H1 (cell line): ENCODE results near the gene RBM47. TPM values are rescaled to one million over a fixed set of nuclear protein-coding genes. Genes with fewer than 3 reads are reported as not detected.

Experiments
- CTCF ChIA-PET: fragments of 300-600 bp; sonication (Branson Sonifier 250); formaldehyde crosslinking; loops from one replicate; lab custom pipeline; 2021; ENCODE audit not compliant: partially characterized antibody; lab: Charles Lee
- POLR2A ChIA-PET: fragments of 300-600 bp; sonication (Branson Sonifier 250); formaldehyde crosslinking; loops from one replicate; lab custom pipeline; 2021; ENCODE audit warnings: inconsistent platforms; ENCODE audit not compliant: partially characterized antibody; lab: Charles Lee
- DNase-seq, 2 experiments: peaks; one replicate each; pipeline versions ENCODE4 v3.0.0 to v3.0.0-alpha.2; 2010 to 2022; ENCODE audit warnings: low spot score in 2 of 2, low read depth in 1 of 2, mixed read lengths in 1 of 2
- FAIRE-seq: peaks from 2 replicates; lab custom pipeline; 2011; peaks lifted over from hg19 to GRCh38; lab: Jason Lieb, UNC
- H2AFZ ChIP-seq: 2 replicates; pipeline ENCODE4 v1.8.1; 2012; ENCODE audit warnings: low read length, inconsistent platforms
- H2AK5ac ChIP-seq: 2 replicates; pipeline ENCODE4 v1.6.1; 2013; ENCODE audit warnings: low read depth, low read length
- H2BK120ac ChIP-seq: replicated peaks from 2 replicates; pipeline ENCODE3; 2013; ENCODE audit warnings: low read depth, low read length, inconsistent platforms
- H2BK12ac ChIP-seq: 2 replicates; pipeline ENCODE4 v1.6.1; 2013; ENCODE audit warnings: low read depth, low read length
- H2BK15ac ChIP-seq: 2 replicates; pipeline ENCODE4 v1.6.1; 2013; ENCODE audit warnings: low read length
- H2BK20ac ChIP-seq: 2 replicates; pipeline ENCODE4 v1.6.1; 2013; ENCODE audit warnings: low read length
- H2BK5ac ChIP-seq: 2 replicates; pipeline ENCODE4 v1.6.1; 2013; ENCODE audit warnings: low read depth, low read length
- H3K14ac ChIP-seq: 2 replicates; pipeline ENCODE4 v1.6.1; 2013; ENCODE audit warnings: inconsistent platforms; ENCODE audit not compliant: insufficient read length
- H3K18ac ChIP-seq: 2 replicates; pipeline ENCODE4 v1.6.1; 2013; ENCODE audit warnings: low read length; ENCODE audit errors: extremely low read depth
- H3K23ac ChIP-seq: 2 replicates; pipeline ENCODE4 v1.6.1; 2013; ENCODE audit warnings: inconsistent platforms; ENCODE audit not compliant: insufficient read length
- H3K23me2 ChIP-seq: 2 replicates; pipeline ENCODE4 v1.6.1; 2013; ENCODE audit warnings: low read depth, low read length
- H3K27ac ChIP-seq: 2 replicates; pipeline ENCODE4 v1.6.1; 2011; ENCODE audit warnings: low read depth, low read length, inconsistent platforms
- H3K27me3 ChIP-seq, 4 experiments: replicated peaks in 1 of 4; 1 replicate in 1 of 4; 2 replicates in 3 of 4; pipeline versions ENCODE4 v1.6.1 to v1.8.1; 2011 to 2013; ENCODE audit warnings: low read length in 3 of 4, mild to moderate bottlenecking in 3 of 4, inconsistent platforms in 2 of 4, mixed read lengths in 2 of 4, moderate library complexity in 1 of 4; ENCODE audit not compliant: control insufficient read depth in 3 of 4, insufficient read depth in 3 of 4; ENCODE audit errors: extremely low read depth in 1 of 4
- H3K36me3 ChIP-seq, 4 experiments: 2 replicates each; pipeline versions ENCODE4 v1.6.1 to v1.8.1; 2011 to 2013; ENCODE audit warnings: mild to moderate bottlenecking in 4 of 4, low read length in 3 of 4, moderate library complexity in 2 of 4, control low read depth in 1 of 4, inconsistent platforms in 1 of 4; ENCODE audit not compliant: insufficient read depth in 4 of 4, control insufficient read depth in 2 of 4
- H3K4ac ChIP-seq: replicated peaks from 2 replicates; pipeline ENCODE3; 2013; ENCODE audit warnings: low read length, low read depth, mixed read lengths, inconsistent platforms; ENCODE audit not compliant: insufficient read length
- H3K4me1 ChIP-seq, 4 experiments: replicated peaks in 1 of 4; 1 replicate in 1 of 4; 2 replicates in 3 of 4; pipeline versions ENCODE4 v1.6.1 to v1.8.1; 2011 to 2013; ENCODE audit warnings: low read length in 3 of 4, inconsistent platforms in 2 of 4, mixed read lengths in 1 of 4; ENCODE audit not compliant: insufficient read depth in 4 of 4, control insufficient read depth in 3 of 4
- H3K4me2 ChIP-seq, 2 experiments: 2 replicates each; pipeline versions ENCODE4 v1.6.1 to v1.8.1; 2011 to 2013; ENCODE audit warnings: low read depth in 2 of 2, low read length in 2 of 2, control low read depth in 1 of 2, inconsistent platforms in 1 of 2, mild to moderate bottlenecking in 1 of 2; ENCODE audit not compliant: insufficient read depth in 1 of 2
- H3K4me3 ChIP-seq, 4 experiments: fragments of 200-600, 300-600 bp in 1 of 4; sonication (generic), shearing (Covaris generic), sonication (Bioruptor Twin) in 1 of 4; 2 replicates each; pipeline versions ENCODE4 v1.5.1 to v1.8.1; 2011 to 2016; ENCODE audit warnings: low read length in 4 of 4, low read depth in 3 of 4, control low read depth in 2 of 4, inconsistent platforms in 2 of 4, mild to moderate bottlenecking in 2 of 4, mixed read lengths in 1 of 4, moderate library complexity in 1 of 4; ENCODE audit not compliant: insufficient read depth in 2 of 4; ENCODE audit errors: extremely low read depth in 1 of 4
- H3K56ac ChIP-seq: replicated peaks from 2 replicates; pipeline ENCODE3; 2013; ENCODE audit warnings: low read depth, mild to moderate bottlenecking, mixed read lengths, low read length, inconsistent platforms; ENCODE audit not compliant: insufficient read length
- H3K79me1 ChIP-seq: 2 replicates; pipeline ENCODE4 v1.6.1; 2013; ENCODE audit warnings: low read depth, low read length, control low read depth
- H3K79me2 ChIP-seq, 2 experiments: 2 replicates each; pipeline versions ENCODE4 v1.6.1 to v1.8.1; 2012 to 2013; ENCODE audit warnings: low read length in 2 of 2, mild to moderate bottlenecking in 2 of 2, inconsistent platforms in 1 of 2; ENCODE audit not compliant: insufficient read depth in 2 of 2, control insufficient read depth in 1 of 2
- H3K9ac ChIP-seq, 4 experiments: replicated peaks in 1 of 4; 1 replicate in 1 of 4; 2 replicates in 3 of 4; pipeline versions ENCODE4 v1.6.1 to v1.8.1; 2011 to 2013; ENCODE audit warnings: low read depth in 3 of 4, low read length in 3 of 4, control low read depth in 2 of 4, mild to moderate bottlenecking in 2 of 4, moderate library complexity in 2 of 4, inconsistent platforms in 1 of 4; ENCODE audit errors: extremely low read depth in 1 of 4
- H3K9me3 ChIP-seq, 2 experiments: 2 replicates each; pipeline versions ENCODE4 v1.6.1 to v1.8.1; 2012 to 2013; ENCODE audit warnings: mild to moderate bottlenecking in 2 of 2, moderate library complexity in 2 of 2, control low read depth in 1 of 2, inconsistent platforms in 1 of 2, low read depth in 1 of 2, low read length in 1 of 2, mixed read lengths in 1 of 2; ENCODE audit not compliant: insufficient read depth in 2 of 2
- H4K20me1 ChIP-seq, 2 experiments: replicated peaks in 1 of 2; 2 replicates each; pipeline versions ENCODE3 to v1.8.1; 2011 to 2013; ENCODE audit warnings: inconsistent platforms in 2 of 2, low read length in 2 of 2, mild to moderate bottlenecking in 1 of 2; ENCODE audit not compliant: insufficient read depth in 2 of 2, control insufficient read depth in 1 of 2
- H4K5ac ChIP-seq: 2 replicates; pipeline ENCODE4 v1.6.1; 2013; ENCODE audit warnings: low read length, low read depth, mixed read lengths, inconsistent platforms; ENCODE audit not compliant: insufficient read length
- H4K8ac ChIP-seq: 2 replicates; pipeline ENCODE4 v1.8.0; 2013; ENCODE audit warnings: mild to moderate bottlenecking, moderate library complexity, low read length, inconsistent platforms; ENCODE audit not compliant: insufficient read depth; ENCODE audit errors: extremely low read depth
- H4K91ac ChIP-seq: replicated peaks from 2 replicates; pipeline ENCODE3; 2013; ENCODE audit warnings: low read length, mixed read lengths, inconsistent platforms; ENCODE audit not compliant: insufficient read length
- CHD1 ChIP-seq: IDR thresholded peaks from 2 replicates; pipeline ENCODE4 v1.6.1; 2012; ENCODE audit warnings: low read depth, low read length, improper control_type of control experiment
- EGR1 ChIP-seq: IDR thresholded peaks from 2 replicates; pipeline ENCODE4 v1.6.1; 2011; ENCODE audit warnings: low read depth, low read length, borderline replicate concordance
- NRF1 ChIP-seq: IDR thresholded peaks from 2 replicates; pipeline ENCODE4 v1.6.1; 2011; ENCODE audit warnings: mild to moderate bottlenecking, low read depth, low read length, improper control_type of control experiment
- POLR2AphosphoS5 ChIP-seq: IDR thresholded peaks from 2 replicates; pipeline ENCODE4 v1.6.1; 2011; ENCODE audit warnings: low read depth, low read length
- TCF12 ChIP-seq: IDR thresholded peaks from 2 replicates; pipeline ENCODE4 v1.6.1; 2011; ENCODE audit warnings: low read depth, mild to moderate bottlenecking, low read length
- WGBS, 2 experiments: shearing (Covaris generic) in 1 of 2; methylation state at CpG; one replicate each; pipeline versions ENCODE4 v1.1.6 to v1.1.7; 2013 to 2015; ENCODE audit warnings: low lambda C conversion rate in 2 of 2, mixed read lengths in 2 of 2, inconsistent platforms in 1 of 2, low coverage in 1 of 2, missing lambda C conversion rate in 1 of 2; ENCODE audit not compliant: insufficient replicate concordance in 2 of 2, insufficient coverage in 1 of 2, insufficient read length in 1 of 2; ENCODE audit errors: extremely low coverage in 1 of 2, missing lambda C conversion rate in 1 of 2; 5-methylcytosine and 5-hydroxymethylcytosine counted together
- polyA plus RNA-seq, 7 experiments: library from polyadenylated mRNA; depleted of rRNA in 3 of 7; stranded (reverse) in 5 of 7; unstranded in 2 of 7; fragments of >200 nt in 5 of 7; fragments of 200-250 nt in 2 of 7; gene quantifications; 1 replicate in 5 of 7; 2 replicates in 1 of 7; 4 replicates in 1 of 7; pipeline versions ENCODE4 v1.2.1 to v1.2.3, GENCODE V29; 2011 to 2013; ENCODE audit warnings: missing spikeins in 2 of 7, mixed read lengths in 2 of 7
- total RNA-seq: library from RNA; stranded (reverse); fragmentation: NEBNext Ultra II Directional; extraction: Animal tissue kit (Norgen Biotek cat#: 25700); gene quantifications from 2 replicates; pipeline ENCODE4 v1.2.1, GENCODE V29; 2021

Gene RBM47
- total and polyA plus RNA-seq, 2 of the 8 experiments (the other 6 are each of a cell fraction or from before 2014, with no cell fraction given) = 42.8 to 78.9 TPM

GRCh38 chr4:40414673-40415072 lies 215.0 kb downstream of the RBM47 start:
- Histone ChIP-seq H3K79me2 (no peaks in the 10 kb centered on the region), H4K5ac (no peak overlapping the region), H3K9ac (no peak overlapping the region), H3K4me3 (no peak overlapping the region), H3K79me1 (no peaks in the 10 kb centered on the region), H3K4me1 (no peaks in the 10 kb centered on the region), H2BK15ac (no peak overlapping the region), H3K18ac (no peak overlapping the region), H3K23ac (no peak overlapping the region), H3K14ac (no peak overlapping the region), H3K27me3 (no peaks in the 10 kb centered on the region)
- no peak for FAIRE-seq
- 76% methylated on average over 3 of the region's 3 CpGs; no CpG with 5 or more reads in 1 of the 2 experiments for WGBS, 2 experiments
- TF ChIP-seq EGR1 (no peak), CHD1 (no peak), NRF1 (no peak), TCF12 (no peak), POLR2AphosphoS5 (no peak)
- TF ChIP-seq, all 59 proteins: peak for 0
- Histone ChIP-seq H3K56ac (no peak overlapping the region), H4K8ac (no peak overlapping the region), H3K23me2 (no peaks in the 10 kb centered on the region), H3K4me2 (no peak overlapping the region), H4K91ac (no peak overlapping the region), H2BK12ac (no peak overlapping the region), H2BK5ac (no peak overlapping the region), H2BK120ac (no peak overlapping the region), H3K9me3 (no peaks in the 10 kb centered on the region), H2AFZ (no peak overlapping the region), H2AK5ac (no peak overlapping the region), H3K4ac (no peak overlapping the region), H4K20me1 (no peaks in the 10 kb centered on the region), H2BK20ac (no peak overlapping the region), H3K27ac (no peak overlapping the region), H3K36me3 (no peaks in the 10 kb centered on the region)
- ChIA-PET POLR2A (interaction anchor here (1.0 kb wide), 1 partner anchor 359 kb away, joined by 3 read pairs; no protein-coding TSS in a partner anchor), CTCF (no interaction called here)
- no peak for DNase-seq
